HepG2 (cell line): ENCODE measurements around the gene GPR33. TPM values are rescaled to one million over a fixed set of nuclear protein-coding genes. Genes with fewer than 3 reads are reported as not detected.

Experiments
- ATAC-seq: fragments of 200-7000 bp; cut with Tn5 transposase; 3 replicates; pipeline ENCODE4 v1.9.1; 2020; ENCODE audit warnings: mild to moderate bottlenecking, moderate library complexity
- BruUV-seq: library from RNA; stranded (reverse); fragments of 400-500 nt; replicated peaks from 2 replicates; lab custom pipeline; 2021; lab: Mats Ljungman, UMichigan
- CTCF ChIA-PET: fragments of 300-600 bp; formaldehyde crosslinking; extraction: SDS; loops from one replicate; lab custom pipeline; 2021; ENCODE audit warnings: low total read pairs, inconsistent platforms, low intra/inter-chr PET ratio; lab: Yijun Ruan, JAX
- POLR2A ChIA-PET: fragments of 350-600 bp; sonication (Branson Sonifier 250); formaldehyde crosslinking; loops from one replicate; lab custom pipeline; 2020; ENCODE audit warnings: antibody characterized with exemption, inconsistent platforms; lab: Yijun Ruan, JAX
- DNase-seq: peaks from one replicate; pipeline ENCODE4 v3.0.0-alpha.2; 2015; ENCODE audit warnings: low spot score
- FAIRE-seq: peaks from 3 replicates; lab custom pipeline; 2011; peaks lifted over from hg19 to GRCh38; lab: Jason Lieb, UNC
- H2AFZ ChIP-seq: one replicate; pipeline ENCODE4 v1.6.1; 2011; ENCODE audit warnings: low read length, inconsistent platforms
- H3K27ac ChIP-seq: fragments of 300-600 bp; 3 replicates; pipeline ENCODE4 v1.8.0; 2011; ENCODE audit warnings: mixed run types, mild to moderate bottlenecking, mixed read lengths, low read length, inconsistent platforms; ENCODE audit not compliant: insufficient read depth; ENCODE audit errors: extremely low read length
- H3K27me3 ChIP-seq, 2 experiments: fragments of 200-600 bp in 1 of 2; 2 replicates in 1 of 2; 3 replicates in 1 of 2; pipeline versions ENCODE4 v1.6.0 to v1.8.0; 2011; ENCODE audit warnings: low read length in 2 of 2, mild to moderate bottlenecking in 2 of 2, moderate library complexity in 2 of 2, inconsistent platforms in 1 of 2; ENCODE audit not compliant: insufficient read depth in 2 of 2, control insufficient read depth in 1 of 2
- H3K36me3 ChIP-seq, 2 experiments: fragments of 200-600 bp in 1 of 2; replicated peaks in 1 of 2; 2 replicates in 1 of 2; 3 replicates in 1 of 2; pipeline versions ENCODE4 v1.5.1 to v1.8.0; 2011; ENCODE audit warnings: low read length in 2 of 2, inconsistent platforms in 1 of 2; ENCODE audit not compliant: insufficient read depth in 2 of 2, control insufficient read depth in 1 of 2
- H3K4me1 ChIP-seq: 2 replicates; pipeline ENCODE4 v1.5.1; 2012; ENCODE audit warnings: low read length, inconsistent platforms; ENCODE audit not compliant: insufficient read depth
- H3K4me2 ChIP-seq: 2 replicates; pipeline ENCODE4 v1.6.0; 2011; ENCODE audit warnings: low read depth, low read length, inconsistent platforms
- H3K4me3 ChIP-seq, 3 experiments: fragments of 200-600 bp in 1 of 3; sonication (generic), shearing (Covaris generic) in 1 of 3; replicated peaks in 1 of 3; 2 replicates each; pipeline ENCODE4 v1.5.1; 2011 to 2016; ENCODE audit warnings: low read length in 3 of 3, inconsistent platforms in 2 of 3, low read depth in 2 of 3, mild to moderate bottlenecking in 2 of 3, control low read depth in 1 of 3, mixed read lengths in 1 of 3; ENCODE audit not compliant: insufficient read depth in 1 of 3
- H3K79me2 ChIP-seq: one replicate; pipeline ENCODE4 v1.6.1; 2011; ENCODE audit warnings: low read length, inconsistent platforms; ENCODE audit not compliant: insufficient read depth
- H3K9ac ChIP-seq: 2 replicates; pipeline ENCODE4 v1.6.0; 2011; ENCODE audit warnings: mild to moderate bottlenecking, low read depth, low read length, inconsistent platforms; ENCODE audit not compliant: insufficient read depth
- H3K9me3 ChIP-seq: 2 replicates; pipeline ENCODE4 v1.5.1; 2012; ENCODE audit warnings: mild to moderate bottlenecking, low read length
- H4K20me1 ChIP-seq: 2 replicates; pipeline ENCODE4 v1.6.0; 2011; ENCODE audit warnings: inconsistent platforms, mild to moderate bottlenecking, low read length, moderate library complexity; ENCODE audit not compliant: insufficient read depth
- BCL6 ChIP-seq: IDR thresholded peaks from 2 replicates; pipeline ENCODE4 v1.6.1; 2016; ENCODE audit warnings: missing genetic modification reagents, missing compliant biosample characterization
- BHLHE40 ChIP-seq: IDR thresholded peaks from 2 replicates; pipeline ENCODE4 v1.6.1; 2011; ENCODE audit warnings: low read length, improper control_type of control experiment
- ELF3 ChIP-seq: IDR thresholded peaks from 2 replicates; pipeline ENCODE4 v1.6.1; 2016; ENCODE audit warnings: missing genetic modification reagents, missing compliant biosample characterization
- TCF7L2 ChIP-seq: IDR thresholded peaks from 2 replicates; pipeline ENCODE4 v1.6.1; 2011; ENCODE audit warnings: mild to moderate bottlenecking, low read depth, low read length, moderate library complexity
- ZMYM2 ChIP-seq: sonication (generic); formaldehyde crosslinking; IDR thresholded peaks from 2 replicates; pipeline ENCODE4 v1.8.0; 2022; ENCODE audit warnings: mild to moderate bottlenecking, missing genetic modification reagents
- ZNF12 ChIP-seq: sonication (generic); formaldehyde crosslinking; IDR thresholded peaks from 2 replicates; pipeline ENCODE4 v1.5.0; 2020; ENCODE audit warnings: missing genetic modification reagents
- ZNF337 ChIP-seq: sonication (generic); formaldehyde crosslinking; IDR thresholded peaks from 2 replicates; pipeline ENCODE4 v1.5.1; 2020; ENCODE audit warnings: missing genetic modification reagents, low read depth, mild to moderate bottlenecking, borderline replicate concordance
- ZNF484 ChIP-seq: sonication (generic); formaldehyde crosslinking; IDR thresholded peaks from 2 replicates; pipeline ENCODE4 v1.5.1; 2020; ENCODE audit warnings: mild to moderate bottlenecking, low read depth, missing genetic modification reagents, borderline replicate concordance
- ZNF577 ChIP-seq: sonication (generic); formaldehyde crosslinking; IDR thresholded peaks from 2 replicates; pipeline ENCODE4 v1.4.0; 2020; ENCODE audit warnings: mild to moderate bottlenecking, low read depth, missing genetic modification reagents, borderline replicate concordance
- ZNF766 ChIP-seq: sonication (generic); formaldehyde crosslinking; IDR thresholded peaks from 2 replicates; pipeline ENCODE4 v1.5.0; 2020; ENCODE audit warnings: missing genetic modification reagents, borderline replicate concordance
- WGBS: methylation state at CpG from one replicate; pipeline ENCODE4 v1.1.6; 2017; ENCODE audit warnings: low lambda C conversion rate; 5-methylcytosine and 5-hydroxymethylcytosine counted together
- in situ Hi-C: cut with HindIII; loops from 2 replicates; pipeline ENCODE4 v1.10.0; 2017; ENCODE audit warnings: low pct_unique_long_range_greater_than_20kb; ENCODE audit not compliant: extremely low pct_ligation_motif_present
- intact Hi-C: fragments of 100-400 bp; cut with micrococcal nuclease; formaldehyde crosslinking; loops from one replicate; pipeline ENCODE4 v1.10.0; 2022; ENCODE audit not compliant: unreplicated experiment
- polyA plus RNA-seq, 8 experiments: library from polyadenylated mRNA; depleted of rRNA in 3 of 8; stranded (reverse) in 7 of 8; unstranded in 1 of 8; fragments of >200 nt; fragmentation: Illumina TruSeq in 4 of 8; extraction: Trizol in 4 of 8; gene quantifications; 2 replicates each; pipeline versions ENCODE4 v1.2.1 to v1.2.3, GENCODE V29; 2011 to 2016; ENCODE audit warnings: low read depth in 4 of 8, missing spikeins in 1 of 8, mixed read lengths in 1 of 8; ENCODE audit not compliant: insufficient read depth in 1 of 8
- total RNA-seq, 5 experiments: library from RNA; depleted of rRNA; stranded (reverse); fragments of >200 nt; fragmentation: Illumina TruSeq; extraction: Trizol; gene quantifications; 2 replicates each; pipeline ENCODE4 v1.2.3, GENCODE V29; 2016; ENCODE audit warnings: low read depth in 1 of 5
- TF ChIP-seq, protein P1 (sequence below): sonication (generic); formaldehyde crosslinking; IDR thresholded peaks from 2 replicates; pipeline ENCODE4 v1.4.0; 2020; ENCODE audit warnings: missing genetic modification reagents
- TF ChIP-seq, protein P2 (sequence below): sonication (generic); formaldehyde crosslinking; IDR thresholded peaks from 2 replicates; pipeline ENCODE4 v1.4.0; 2020; ENCODE audit warnings: missing genetic modification reagents, mild to moderate bottlenecking, borderline replicate concordance
- TF ChIP-seq, protein P3 (sequence below): sonication (generic); formaldehyde crosslinking; IDR thresholded peaks from 2 replicates; pipeline ENCODE4 v1.4.0; 2020; ENCODE audit warnings: missing genetic modification reagents
- TF ChIP-seq, protein P4 (sequence below): sonication (generic); formaldehyde crosslinking; IDR thresholded peaks from 2 replicates; pipeline ENCODE4 v1.8.0; 2022; ENCODE audit warnings: mild to moderate bottlenecking, missing genetic modification reagents, moderate library complexity

The GPR33 gene
- total and polyA plus RNA-seq, 2 of the 13 experiments (the other 11 are each of a cell fraction or from before 2014, with no cell fraction given): not detected

DNA sequence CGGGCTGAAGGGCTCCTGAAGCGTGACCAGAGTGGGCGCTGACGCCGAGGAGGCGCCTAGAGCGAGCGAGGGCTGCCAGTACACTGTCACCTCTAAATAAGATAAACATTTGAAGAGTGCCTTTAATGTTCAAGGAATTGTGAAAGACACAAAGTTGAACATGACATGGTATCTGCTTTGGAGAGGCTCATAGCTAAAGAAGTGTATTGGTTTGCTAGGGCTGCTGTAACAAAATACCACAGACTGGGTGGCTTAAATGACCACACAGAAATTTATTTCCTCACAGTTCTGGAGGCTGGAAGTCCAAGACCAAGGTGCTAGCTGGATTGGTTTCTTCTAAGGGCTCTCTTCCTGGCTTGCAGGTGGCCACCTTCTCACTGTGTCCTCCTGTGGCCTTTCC is 39.7 kb upstream of the GPR33 start:
- no peak for DNase-seq
- in situ Hi-C loops: no loop called here
- Histone ChIP-seq H3K9ac (no peak overlapping the region), H3K4me2 (no peak overlapping the region), H3K27me3 (no peaks in the 10 kb centered on the region), H4K20me1 (no peaks in the 10 kb centered on the region), H3K27ac (no peak overlapping the region), H2AFZ (no peak overlapping the region), H3K36me3 (no peaks in the 10 kb centered on the region), H3K79me2 (no peaks in the 10 kb centered on the region), H3K9me3 (no peaks in the 10 kb centered on the region), H3K4me3 (no peak overlapping the region), H3K4me1 (peaks cover 16% of the 10 kb centered on the region)
- POLR2A ChIA-PET: no interaction called here
- 71% methylated on average over 8 of the region's 8 CpGs for WGBS
- TF ChIP-seq ZNF577 (CRISPR knock-in tag) (no peak), ZNF12 (CRISPR knock-in tag) (peak; percentile 96), ZNF337 (no peak), ZNF766 (0 out of 2 replicates have a peak, but pooled peaks have one; percentile 33)
- TF ChIP-seq, protein P1, sequence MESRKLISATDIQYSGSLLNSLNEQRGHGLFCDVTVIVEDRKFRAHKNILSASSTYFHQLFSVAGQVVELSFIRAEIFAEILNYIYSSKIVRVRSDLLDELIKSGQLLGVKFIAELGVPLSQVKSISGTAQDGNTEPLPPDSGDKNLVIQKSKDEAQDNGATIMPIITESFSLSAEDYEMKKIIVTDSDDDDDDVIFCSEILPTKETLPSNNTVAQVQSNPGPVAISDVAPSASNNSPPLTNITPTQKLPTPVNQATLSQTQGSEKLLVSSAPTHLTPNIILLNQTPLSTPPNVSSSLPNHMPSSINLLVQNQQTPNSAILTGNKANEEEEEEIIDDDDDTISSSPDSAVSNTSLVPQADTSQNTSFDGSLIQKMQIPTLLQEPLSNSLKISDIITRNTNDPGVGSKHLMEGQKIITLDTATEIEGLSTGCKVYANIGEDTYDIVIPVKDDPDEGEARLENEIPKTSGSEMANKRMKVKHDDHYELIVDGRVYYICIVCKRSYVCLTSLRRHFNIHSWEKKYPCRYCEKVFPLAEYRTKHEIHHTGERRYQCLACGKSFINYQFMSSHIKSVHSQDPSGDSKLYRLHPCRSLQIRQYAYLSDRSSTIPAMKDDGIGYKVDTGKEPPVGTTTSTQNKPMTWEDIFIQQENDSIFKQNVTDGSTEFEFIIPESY (CRISPR knock-in tag): 0 out of 2 replicates have a peak, but pooled peaks have one; percentile 63
- intact Hi-C loops: no loop called here
- FAIRE-seq: no peak
- ATAC-seq: no peak
- CTCF ChIA-PET: no interaction called here
- no TSS peak for BruUV-seq

DNA sequence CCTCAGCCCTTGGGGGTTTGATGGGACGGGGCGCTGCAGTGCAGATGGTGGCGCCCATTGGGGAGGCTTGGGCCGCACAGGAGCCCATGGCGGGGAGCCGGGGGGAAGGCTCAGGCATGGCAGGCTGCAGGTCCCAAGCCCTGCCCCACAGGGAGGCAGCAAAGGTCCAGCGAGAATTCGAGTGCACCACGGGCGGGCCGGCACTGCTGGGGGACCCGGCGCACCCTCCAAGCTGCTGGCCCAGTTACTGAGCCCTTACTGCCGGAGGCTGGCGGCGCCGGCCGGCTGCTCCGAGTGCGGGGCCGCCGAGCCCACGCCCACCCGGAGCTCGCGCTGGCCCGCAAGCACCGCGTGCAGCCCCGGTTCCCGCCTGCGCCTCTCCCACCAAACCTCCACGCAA is 39.2 kb upstream of the GPR33 start:
- H3K4me2 ChIP-seq: no peak overlapping the region
- FAIRE-seq: no peak
- no peak for DNase-seq
- ChIA-PET CTCF (no interaction called here), POLR2A (no interaction called here)
- no peaks in the 10 kb centered on the region for H3K79me2 ChIP-seq
- H3K27me3 ChIP-seq: no peaks in the 10 kb centered on the region
- intact Hi-C loops (no loop called here), in situ Hi-C loops (no loop called here)
- ATAC-seq: no peak; the same call in 2 of the 3 replicates
- H3K4me1 ChIP-seq: peaks cover 16% of the 10 kb centered on the region
- no peak overlapping the region for H3K9ac ChIP-seq
- H4K20me1 ChIP-seq: no peaks in the 10 kb centered on the region
- no TSS peak for BruUV-seq
- H2AFZ ChIP-seq: no peak overlapping the region
- 88% methylated on average over 32 of the region's 33 CpGs for WGBS
- H3K36me3 ChIP-seq: no peaks in the 10 kb centered on the region
- no peak overlapping the region for H3K27ac ChIP-seq
- H3K9me3 ChIP-seq: no peaks in the 10 kb centered on the region
- H3K4me3 ChIP-seq: no peak overlapping the region
- TF ChIP-seq ZNF484 (CRISPR knock-in tag) (no peak), BHLHE40 (no peak), ZMYM2 (CRISPR knock-in tag) (no peak), BCL6 (CRISPR knock-in tag) (no peak), ELF3 (no peak), TCF7L2 (no peak)
- TF ChIP-seq, protein P2, sequence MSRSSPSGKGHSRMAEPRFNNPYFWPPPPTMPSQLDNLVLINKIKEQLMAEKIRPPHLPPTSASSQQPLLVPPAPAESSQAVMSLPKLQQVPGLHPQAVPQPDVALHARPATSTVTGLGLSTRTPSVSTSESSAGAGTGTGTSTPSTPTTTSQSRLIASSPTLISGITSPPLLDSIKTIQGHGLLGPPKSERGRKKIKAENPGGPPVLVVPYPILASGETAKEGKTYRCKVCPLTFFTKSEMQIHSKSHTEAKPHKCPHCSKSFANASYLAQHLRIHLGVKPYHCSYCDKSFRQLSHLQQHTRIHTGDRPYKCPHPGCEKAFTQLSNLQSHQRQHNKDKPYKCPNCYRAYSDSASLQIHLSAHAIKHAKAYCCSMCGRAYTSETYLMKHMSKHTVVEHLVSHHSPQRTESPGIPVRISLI (CRISPR knock-in tag): no peak
- TF ChIP-seq, protein P3, sequence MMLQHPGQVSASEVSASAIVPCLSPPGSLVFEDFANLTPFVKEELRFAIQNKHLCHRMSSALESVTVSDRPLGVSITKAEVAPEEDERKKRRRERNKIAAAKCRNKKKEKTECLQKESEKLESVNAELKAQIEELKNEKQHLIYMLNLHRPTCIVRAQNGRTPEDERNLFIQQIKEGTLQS (CRISPR knock-in tag): no peak
- TF ChIP-seq, protein P4, sequence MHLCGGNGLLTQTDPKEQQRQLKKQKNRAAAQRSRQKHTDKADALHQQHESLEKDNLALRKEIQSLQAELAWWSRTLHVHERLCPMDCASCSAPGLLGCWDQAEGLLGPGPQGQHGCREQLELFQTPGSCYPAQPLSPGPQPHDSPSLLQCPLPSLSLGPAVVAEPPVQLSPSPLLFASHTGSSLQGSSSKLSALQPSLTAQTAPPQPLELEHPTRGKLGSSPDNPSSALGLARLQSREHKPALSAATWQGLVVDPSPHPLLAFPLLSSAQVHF (CRISPR knock-in tag): no peak
